Small intestine (tissue), 7 donors: ENCODE data around the gene CLIP2. TPM values are rescaled to one million over a fixed set of nuclear protein-coding genes. Genes with fewer than 3 reads are reported as not detected.
"Not testable (repeated sequence)": the region's sequence is repeated elsewhere in the genome, so short reads cannot be mapped to it uniquely, and the experiment has no call there.

Experiments used
- DNase-seq, 2 donors: peaks; one replicate each; pipeline versions ENCODE4 v3.0.0 to v3.0.0-alpha.2; 2013
- FAIRE-seq: peaks from 2 replicates; lab custom pipeline; 2012; peaks lifted over from hg19 to GRCh38; lab: Jason Lieb, UNC
- H3K27ac ChIP-seq, 3 donors: one replicate each; pipeline ENCODE4 v1.5.1; 2013; ENCODE audit warnings: low read length in 2 of 3, mild to moderate bottlenecking in 2 of 3, control low read depth in 1 of 3, inconsistent platforms in 1 of 3, low read depth in 1 of 3, moderate library complexity in 1 of 3
- H3K27me3 ChIP-seq, 3 donors: one replicate each; pipeline ENCODE4 v1.6.1; 2013; ENCODE audit warnings: low read length in 3 of 3, inconsistent platforms in 1 of 3; ENCODE audit not compliant: control insufficient read depth in 3 of 3, insufficient read depth in 3 of 3
- H3K36me3 ChIP-seq, 3 donors: one replicate each; pipeline ENCODE4 v1.6.1; 2013; ENCODE audit warnings: low read length in 3 of 3, inconsistent platforms in 1 of 3, low read depth in 1 of 3, mild to moderate bottlenecking in 1 of 3, moderate library complexity in 1 of 3; ENCODE audit not compliant: control insufficient read depth in 3 of 3, insufficient read depth in 2 of 3
- H3K4me1 ChIP-seq, 3 donors: one replicate each; pipeline ENCODE4 v1.6.1; 2013; ENCODE audit warnings: low read length in 2 of 3, inconsistent platforms in 1 of 3, low read depth in 1 of 3, mild to moderate bottlenecking in 1 of 3, moderate library complexity in 1 of 3; ENCODE audit not compliant: control insufficient read depth in 3 of 3, insufficient read depth in 2 of 3
- H3K4me3 ChIP-seq, 3 donors: one replicate each; pipeline ENCODE4 v1.5.1; 2013; ENCODE audit warnings: low read length in 3 of 3, control low read depth in 1 of 3, inconsistent platforms in 1 of 3, low read depth in 1 of 3, mild to moderate bottlenecking in 1 of 3, moderate library complexity in 1 of 3
- H3K9me3 ChIP-seq, 2 donors: one replicate each; pipeline ENCODE4 v1.6.1; 2013; ENCODE audit warnings: low read depth in 1 of 2, low read length in 1 of 2; ENCODE audit not compliant: control insufficient read depth in 2 of 2, insufficient read depth in 1 of 2
- WGBS, 3 donors: extraction: QIAGEN DNeasy Blood & Tissue Kit; methylation state at CpG; one replicate each; pipeline ENCODE4 v1.1.7; 2013; 5-methylcytosine and 5-hydroxymethylcytosine counted together
- polyA plus RNA-seq, 4 donors: library from polyadenylated mRNA; stranded (reverse) in 3 of 4; unstranded in 1 of 4; fragments of 200-250 nt in 3 of 4; fragments of 120-200 nt in 1 of 4; gene quantifications; one replicate each; pipeline versions ENCODE4 v1.2.1 to v1.2.3, GENCODE V29; 2013
- donor health status: healthy with polysubstance abuse.
- donor health status: control.
- donor health status: control.
- donor health status: Bipolar disorder and iron deficiency.
- donor health status: healthy.

The CLIP2 gene
- polyA plus RNA-seq, 4 donors: 11.3 to 25.9 (median 16.4) TPM

DNA sequence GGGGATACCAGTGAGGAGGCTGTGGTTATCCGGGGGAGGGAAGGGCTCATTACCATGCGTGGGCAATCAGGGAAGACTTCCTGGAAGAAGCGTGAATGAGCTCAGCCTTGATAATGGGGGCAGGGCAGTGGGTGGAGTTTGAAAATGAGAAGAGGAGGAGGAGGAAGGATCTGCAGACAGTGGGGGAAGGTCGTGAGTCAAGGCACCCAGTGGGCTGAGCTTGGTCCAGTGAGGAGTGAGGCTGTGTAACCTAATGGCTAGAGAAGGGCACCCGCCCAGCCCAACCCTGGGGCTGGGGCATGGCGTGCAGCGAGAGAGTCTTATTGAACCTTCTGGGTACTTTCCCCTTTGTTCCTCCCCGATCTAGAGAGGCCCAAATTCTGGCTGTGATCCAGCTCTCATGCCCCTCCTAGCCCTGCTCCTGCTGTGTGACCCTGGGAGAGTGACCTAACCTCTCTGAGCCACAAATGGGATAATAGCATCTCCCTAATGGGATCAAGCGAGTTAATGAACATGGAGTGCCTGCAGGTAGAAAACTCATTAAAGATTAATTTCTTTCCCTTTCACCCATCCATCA, 31.5 kb downstream of the CLIP2 start:
- H3K36me3 ChIP-seq: peaks cover 0 to 31% (median 2%) of the 10 kb centered on the region in 3 donors
- no peaks in the 10 kb centered on the region for H3K9me3 ChIP-seq
- DNase-seq: no peak
- no peak for FAIRE-seq
- H3K4me3 ChIP-seq: no peak overlapping the region
- WGBS, 3 donors: 50 to 65% (median 56%) methylated on average over 9 of the region's 9 CpGs
- no peaks in the 10 kb centered on the region for H3K27me3 ChIP-seq
- H3K4me1 ChIP-seq: no peaks in the 10 kb centered on the region
- H3K27ac ChIP-seq: no peak overlapping the region

DNA sequence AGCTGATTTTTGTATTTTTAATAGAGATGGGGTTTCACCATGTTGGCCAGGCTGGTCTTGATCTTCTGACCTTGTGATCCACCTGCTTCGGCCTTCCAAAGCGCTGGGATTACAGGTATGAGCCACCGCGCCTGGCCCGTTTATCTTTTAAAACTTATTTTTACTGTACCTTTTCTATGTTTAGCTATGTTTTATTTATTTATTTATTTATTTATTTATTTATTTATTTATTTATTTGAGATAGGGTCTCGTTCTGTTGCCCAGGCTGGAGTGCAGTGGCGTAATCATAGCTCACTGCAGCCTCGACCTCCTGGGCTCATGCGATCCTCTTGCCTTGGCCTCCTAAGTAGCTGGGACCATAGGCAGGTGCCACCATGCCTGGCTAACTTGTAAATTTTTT, 33.7 kb downstream of the CLIP2 start:
- H3K4me1 ChIP-seq, H3K9me3 ChIP-seq, H3K4me3 ChIP-seq, H3K27me3 ChIP-seq, FAIRE-seq, DNase-seq, H3K27ac ChIP-seq: not testable (repeated sequence)
- peaks cover 0 to 30% (median 2%) of the 10 kb centered on the region in 3 donors for H3K36me3 ChIP-seq
- 96 to 97% (median 96%) methylated on average over 9 of the region's 9 CpGs for WGBS, 3 donors

DNA sequence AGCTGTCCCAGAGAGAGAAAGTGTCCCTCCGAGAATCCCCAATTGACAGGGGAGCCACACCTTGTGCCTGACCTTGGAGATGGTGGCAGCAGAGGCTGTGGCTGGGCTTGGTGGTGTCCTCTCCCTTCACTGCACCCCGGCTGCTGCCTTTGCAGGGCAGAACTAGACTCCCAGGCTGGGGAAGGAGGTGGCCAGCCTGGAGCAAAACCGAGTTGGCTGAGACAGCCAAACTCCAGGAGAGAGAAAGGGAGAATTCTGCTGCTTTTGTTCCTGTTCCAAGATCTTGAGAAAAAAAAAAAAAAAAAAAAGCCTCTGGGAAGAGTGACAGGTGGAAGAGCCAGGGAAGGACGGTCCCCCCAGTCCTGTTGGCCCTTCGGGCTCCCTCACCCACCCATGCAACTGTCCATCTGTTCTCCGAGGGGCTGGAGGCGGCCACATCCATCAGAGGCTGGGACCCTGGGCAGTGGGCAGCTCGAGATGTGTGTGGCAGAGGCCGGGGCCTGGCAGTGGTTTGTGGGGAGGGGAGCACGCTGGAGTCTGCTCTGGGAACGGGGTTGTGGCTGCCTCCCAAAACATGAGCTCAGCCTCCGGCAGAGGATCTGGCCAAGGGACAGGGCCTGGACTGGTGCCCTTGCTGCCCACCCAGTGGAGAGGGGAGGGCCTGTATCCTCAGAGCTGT, 35.5 kb downstream of the CLIP2 start:
- Histone ChIP-seq H3K9me3 (no peaks in the 10 kb centered on the region), H3K27me3 (no peaks in the 10 kb centered on the region), H3K27ac (peak overlapping the region in 1 of 3 donors; percentile 14), H3K36me3 (peaks cover 0 to 29% (median 2%) of the 10 kb centered on the region in 3 donors), H3K4me3 (no peak overlapping the region), H3K4me1 (no peaks in the 10 kb centered on the region)
- 37 to 58% (median 39%) methylated on average over 12 of the region's 12 CpGs for WGBS, 3 donors
- FAIRE-seq (no peak), DNase-seq (no peak)

DNA sequence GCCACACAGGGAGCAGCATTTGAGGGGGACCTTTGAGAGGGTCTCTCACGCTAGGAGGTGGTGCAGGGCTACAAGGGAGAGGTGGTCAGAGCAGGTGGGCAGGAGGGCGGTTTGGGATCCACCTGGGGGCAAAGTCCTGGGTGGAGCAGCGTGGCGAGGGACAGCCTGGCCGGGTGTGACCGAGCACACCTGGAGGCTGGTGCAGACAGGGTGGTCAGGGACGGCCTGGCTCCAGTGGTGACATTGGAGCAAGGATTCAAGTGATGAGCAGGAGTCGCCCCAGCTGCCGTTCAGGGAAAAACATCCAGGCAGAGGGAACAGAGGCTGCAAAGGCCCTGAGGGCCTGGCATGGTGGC, 36.0 kb downstream of the CLIP2 start:
- Histone ChIP-seq H3K9me3 (no peaks in the 10 kb centered on the region), H3K4me3 (no peak overlapping the region), H3K27ac (peak overlapping the region in 1 of 3 donors; percentile 14), H3K27me3 (no peaks in the 10 kb centered on the region), H3K4me1 (no peaks in the 10 kb centered on the region), H3K36me3 (peaks cover 0 to 33% (median 2%) of the 10 kb centered on the region in 3 donors)
- DNase-seq: peak in 1 of 2 donors; percentile 40
- 41 to 74% (median 43%) methylated on average over 9 of the region's 9 CpGs for WGBS, 3 donors
- no peak for FAIRE-seq

DNA sequence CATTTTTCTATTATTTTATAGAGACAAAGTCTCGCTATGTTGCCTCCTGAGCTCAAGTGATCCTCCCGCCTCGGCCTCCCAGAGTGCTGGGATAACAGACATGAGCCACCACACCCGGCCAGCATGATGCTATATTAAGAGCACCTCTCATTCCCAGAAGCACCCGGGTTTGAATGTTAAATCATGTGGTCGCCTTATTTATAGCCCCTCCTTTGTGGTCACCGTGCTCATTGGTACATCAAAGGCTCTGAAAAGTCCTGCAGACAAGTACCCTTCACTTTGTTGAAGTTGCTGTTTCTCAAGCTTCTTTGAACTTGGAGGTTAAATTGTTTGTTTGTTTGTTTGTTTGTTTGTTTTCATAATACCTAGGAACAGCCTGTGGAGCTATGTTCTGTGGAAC, 40.0 kb downstream of the CLIP2 start:
- Histone ChIP-seq H3K4me3 (no peak overlapping the region), H3K9me3 (no peaks in the 10 kb centered on the region), H3K4me1 (no peaks in the 10 kb centered on the region), H3K27ac (no peak overlapping the region), H3K27me3 (no peaks in the 10 kb centered on the region), H3K36me3 (peaks cover 0 to 36% (median 0%) of the 10 kb centered on the region in 3 donors)
- WGBS, 3 donors: 76 to 93% (median 81%) methylated on average over 7 of the region's 7 CpGs
- FAIRE-seq: no peak
- no peak for DNase-seq

DNA sequence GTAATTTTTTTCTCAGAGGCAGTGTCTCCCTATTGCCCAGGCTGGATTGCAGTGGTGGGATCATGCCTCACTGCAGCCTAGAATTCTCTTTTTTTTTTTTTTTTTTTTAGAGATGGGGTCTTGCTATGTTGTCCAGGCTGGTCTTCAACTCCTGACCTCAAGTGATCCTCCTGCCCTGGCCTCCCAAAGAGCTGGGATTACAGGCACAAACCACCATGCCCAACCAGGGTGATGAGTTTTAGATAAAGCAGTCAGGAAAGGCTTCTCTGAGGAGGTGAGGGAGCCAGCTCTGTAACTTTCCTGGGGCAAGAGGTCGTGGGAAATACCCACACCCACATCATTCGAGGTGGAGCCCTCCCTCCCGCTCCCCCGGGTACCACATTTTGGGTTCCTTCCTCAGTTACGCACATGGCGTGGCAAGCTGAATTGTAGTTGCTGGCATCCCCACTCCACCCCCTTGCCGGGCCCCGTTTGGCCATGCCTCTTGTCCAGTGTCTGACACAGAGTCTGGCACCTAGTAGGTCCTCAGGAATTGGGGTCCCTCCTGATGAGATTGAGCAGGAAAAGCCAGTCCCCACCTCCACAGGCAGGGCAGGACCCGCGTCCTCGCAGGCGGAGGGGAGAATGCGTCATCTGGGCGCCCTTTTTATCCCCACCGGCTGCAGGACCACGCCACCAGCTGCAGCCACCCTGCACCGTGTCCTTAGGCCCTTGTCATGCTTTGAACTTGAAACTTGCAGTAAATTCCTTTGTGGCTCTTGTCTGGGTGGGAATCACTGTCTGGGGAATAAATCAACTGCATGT, 43.4 kb downstream of the CLIP2 start:
- H3K27ac ChIP-seq: peak overlapping the region in 1 of 3 donors; percentile 13
- no peak for FAIRE-seq

DNA sequence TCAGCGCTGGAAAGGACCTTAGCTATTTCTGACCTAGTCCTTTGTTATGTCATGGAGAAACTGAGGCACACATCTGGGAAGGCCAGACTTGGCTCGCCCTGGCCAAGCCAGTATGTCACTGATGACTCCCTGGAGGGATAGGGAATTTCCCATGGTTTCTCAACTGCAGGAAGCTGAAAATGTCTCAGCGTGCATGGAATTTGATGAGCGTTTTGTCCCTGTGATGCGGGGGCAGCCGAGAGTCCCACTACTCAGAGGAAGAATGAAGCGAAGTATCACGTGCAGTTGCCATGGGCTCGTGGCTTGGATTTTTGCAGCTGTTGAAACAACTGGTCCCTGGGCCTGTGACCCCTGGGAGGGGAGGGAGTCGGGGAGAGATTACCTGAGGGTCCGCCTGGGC, 44.8 kb downstream of the CLIP2 start:
- WGBS, 3 donors: 79 to 92% (median 84%) methylated on average over 11 of the region's 11 CpGs
- FAIRE-seq: no peak

More for the DNA sequence above, 43.4 kb downstream of the CLIP2 start:
- no peak for DNase-seq
- Histone ChIP-seq H3K9me3 (no peaks in the 10 kb centered on the region), H3K36me3 (peaks cover 0 to 30% (median 0%) of the 10 kb centered on the region in 3 donors), H3K4me1 (no peaks in the 10 kb centered on the region), H3K27me3 (no peaks in the 10 kb centered on the region), H3K4me3 (no peak overlapping the region)
- WGBS, 3 donors: 89 to 93% (median 89%) methylated on average over 17 of the region's 17 CpGs

DNA sequence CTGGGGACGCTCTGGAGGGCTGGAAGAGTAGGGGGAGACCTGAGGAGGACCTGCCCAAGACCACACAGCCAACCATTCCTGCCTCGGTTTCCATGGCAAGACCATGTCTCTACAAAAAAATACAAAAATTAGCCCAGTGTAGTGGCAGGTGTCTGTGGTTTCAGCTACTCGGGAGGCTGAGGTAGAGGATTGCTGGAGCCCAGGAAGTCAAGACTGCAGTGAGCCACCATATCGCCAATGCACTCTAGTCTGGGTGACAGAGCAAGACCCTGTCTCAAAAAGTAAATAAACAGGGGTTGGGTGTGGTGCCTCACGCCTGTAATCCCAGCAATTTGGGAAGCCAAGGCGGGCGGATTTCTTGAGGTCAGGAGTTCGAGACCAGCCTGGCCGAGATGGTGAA, 48.7 kb downstream of the CLIP2 start:
- DNase-seq (no peak), FAIRE-seq (no peak)
- 82% methylated on average over 9 of the region's 9 CpGs for WGBS, 3 donors
- H3K4me1 ChIP-seq: no peaks in the 10 kb centered on the region
- H3K27ac ChIP-seq: no peak overlapping the region
- H3K36me3 ChIP-seq: peaks cover 4 to 35% (median 5%) of the 10 kb centered on the region in 3 donors
- no peaks in the 10 kb centered on the region for H3K9me3 ChIP-seq
- H3K4me3 ChIP-seq: no peak overlapping the region
- no peaks in the 10 kb centered on the region for H3K27me3 ChIP-seq

More for the DNA sequence above, 44.8 kb downstream of the CLIP2 start:
- Histone ChIP-seq H3K9me3 (no peaks in the 10 kb centered on the region), H3K27me3 (no peaks in the 10 kb centered on the region), H3K27ac (no peak overlapping the region), H3K4me1 (no peaks in the 10 kb centered on the region), H3K4me3 (no peak overlapping the region), H3K36me3 (peaks cover 4 to 30% (median 4%) of the 10 kb centered on the region in 3 donors)
- no peak for DNase-seq
